ENCODE measurements around the gene FTHL17. TPM values are rescaled to one million over a fixed set of nuclear protein-coding genes. Genes with fewer than 3 reads are reported as not detected.

The FTHL17 gene
- polyA plus RNA-seq, result not detected

- Mint-ChIP-seq H3K27ac (no peak within 1 kb of the TSS), H3K36me3 (no peaks in the 10 kb centered on the region), H3K4me1 (no peaks in the 10 kb centered on the region), H3K27me3 (ENCODE audit: low read depth in 3 of 3) (peaks cover 0 to 6% (median 1%) of the 10 kb centered on the region in 3 donors), H3K4me3 (no peak within 1 kb of the TSS), H3K9me3 (peaks cover 0 to 10% (median 1%) of the 10 kb centered on the region in 6 donors)
- DNase-seq, result no peak
These were observed at the start of gene FTHL17 for GRCh38 chrX:31071725-31072124. Gene FTHL17 (minus strand): TSS chrX:31072041. CDS start chrX:31071953, 88 bp downstream.

GRCh38 chrX:31117266-31117665 lies 45.4 kb upstream of the FTHL17 start:
- no peak for DNase-seq
- Mint-ChIP-seq H3K4me3 (no peak overlapping the region), H3K36me3 (no peaks in the 10 kb centered on the region), H3K27me3 (ENCODE audit: low read depth in 3 of 3) (peaks cover 2 to 4% (median 2%) of the 10 kb centered on the region in 3 donors), H3K9me3 (peaks cover 0 to 3% (median 0%) of the 10 kb centered on the region in 6 donors), H3K27ac (no peak overlapping the region), H3K4me1 (no peaks in the 10 kb centered on the region)

- H3K27me3 Mint-ChIP-seq (ENCODE audit: low read depth in 3 of 3), result peaks cover 2 to 4% (median 4%) of the 10 kb centered on the region in 3 donors
- H3K27ac Mint-ChIP-seq, result no peak overlapping the region
These were observed 43.6 kb upstream of the FTHL17 start for GRCh38 chrX:31115398-31115797.

GRCh38 chrX:31114858-31115257 lies 43.0 kb upstream of the FTHL17 start:
- H3K4me1 Mint-ChIP-seq, result no peaks in the 10 kb centered on the region
- H3K27ac Mint-ChIP-seq, result no peak overlapping the region
- H3K36me3 Mint-ChIP-seq, result no peaks in the 10 kb centered on the region
- peaks cover 0 to 3% (median 0%) of the 10 kb centered on the region in 6 donors for H3K9me3 Mint-ChIP-seq
- peaks cover 2 to 4% (median 4%) of the 10 kb centered on the region in 3 donors for H3K27me3 Mint-ChIP-seq (ENCODE audit: low read depth in 3 of 3)
- no peak overlapping the region for H3K4me3 Mint-ChIP-seq
- no peak for DNase-seq

More at GRCh38 chrX:31115398-31115797, 43.6 kb upstream of the FTHL17 start:
- Mint-ChIP-seq H3K9me3 (peaks cover 0 to 3% (median 0%) of the 10 kb centered on the region in 6 donors), H3K4me1 (no peaks in the 10 kb centered on the region), H3K4me3 (no peak overlapping the region), H3K36me3 (no peaks in the 10 kb centered on the region)
- DNase-seq, result no peak

- no peak overlapping the region for H3K27ac Mint-ChIP-seq
- H3K36me3 Mint-ChIP-seq, result no peaks in the 10 kb centered on the region
- H3K4me3 Mint-ChIP-seq, result no peak overlapping the region
- peaks cover 2 to 4% (median 4%) of the 10 kb centered on the region in 3 donors for H3K27me3 Mint-ChIP-seq (ENCODE audit: low read depth in 3 of 3)
- H3K4me1 Mint-ChIP-seq, result no peaks in the 10 kb centered on the region
- DNase-seq, result no peak
- peaks cover 0 to 3% (median 0%) of the 10 kb centered on the region in 6 donors for H3K9me3 Mint-ChIP-seq
These were observed 40.6 kb upstream of the FTHL17 start for GRCh38 chrX:31112226-31112999.

- Mint-ChIP-seq H3K4me3 (no peak overlapping the region), H3K4me1 (no peaks in the 10 kb centered on the region)
These were observed 38.8 kb upstream of the FTHL17 start for GRCh38 chrX:31110657-31111056.

GRCh38 chrX:31099536-31100090 lies 27.8 kb upstream of the FTHL17 start:
- DNase-seq, result no peak
- Mint-ChIP-seq H3K36me3 (no peaks in the 10 kb centered on the region), H3K4me1 (no peaks in the 10 kb centered on the region), H3K27ac (no peak overlapping the region), H3K9me3 (peaks cover 0 to 2% (median 0%) of the 10 kb centered on the region in 6 donors), H3K4me3 (no peak overlapping the region), H3K27me3 (ENCODE audit: low read depth in 3 of 3) (peaks cover 1 to 7% (median 3%) of the 10 kb centered on the region in 3 donors)

More at GRCh38 chrX:31110657-31111056, 38.8 kb upstream of the FTHL17 start:
- H3K9me3 Mint-ChIP-seq, result peaks cover 0 to 3% (median 0%) of the 10 kb centered on the region in 6 donors
- no peak for DNase-seq
- H3K27me3 Mint-ChIP-seq (ENCODE audit: low read depth in 3 of 3), result peaks cover 2 to 4% (median 3%) of the 10 kb centered on the region in 3 donors
- H3K27ac Mint-ChIP-seq, result no peak overlapping the region
- no peaks in the 10 kb centered on the region for H3K36me3 Mint-ChIP-seq

GRCh38 chrX:31098079-31098478 lies 26.2 kb upstream of the FTHL17 start:
- H3K4me3 Mint-ChIP-seq, result no peak overlapping the region
- H3K4me1 Mint-ChIP-seq, result no peaks in the 10 kb centered on the region
- H3K27me3 Mint-ChIP-seq (ENCODE audit: low read depth in 3 of 3), result peaks cover 0 to 7% (median 0%) of the 10 kb centered on the region in 3 donors
- H3K9me3 Mint-ChIP-seq, result peaks cover 0 to 2% (median 0%) of the 10 kb centered on the region in 6 donors
- no peaks in the 10 kb centered on the region for H3K36me3 Mint-ChIP-seq
- no peak overlapping the region for H3K27ac Mint-ChIP-seq
- DNase-seq, result no peak

GRCh38 chrX:31093639-31093975 lies 21.8 kb upstream of the FTHL17 start:
- no peak for DNase-seq
- Mint-ChIP-seq H3K4me3 (no peak overlapping the region), H3K27ac (no peak overlapping the region), H3K9me3 (peaks cover 0 to 2% (median 0%) of the 10 kb centered on the region in 6 donors), H3K27me3 (ENCODE audit: low read depth in 3 of 3) (peaks cover 0 to 2% (median 2%) of the 10 kb centered on the region in 3 donors), H3K4me1 (no peaks in the 10 kb centered on the region), H3K36me3 (no peaks in the 10 kb centered on the region)

- H3K27ac Mint-ChIP-seq, result no peak overlapping the region
- H3K9me3 Mint-ChIP-seq, result peaks cover 0 to 2% (median 0%) of the 10 kb centered on the region in 6 donors
- no peak overlapping the region for H3K4me3 Mint-ChIP-seq
- H3K4me1 Mint-ChIP-seq, result no peaks in the 10 kb centered on the region
- H3K36me3 Mint-ChIP-seq, result no peaks in the 10 kb centered on the region
- H3K27me3 Mint-ChIP-seq (ENCODE audit: low read depth in 3 of 3), result peaks cover 0 to 2% (median 2%) of the 10 kb centered on the region in 3 donors
- no peak for DNase-seq
These were observed 21.3 kb upstream of the FTHL17 start for GRCh38 chrX:31092970-31093638.

GRCh38 chrX:31092476-31092875 lies 20.6 kb upstream of the FTHL17 start:
- DNase-seq, result no peak
- H3K4me3 Mint-ChIP-seq, result no peak overlapping the region
- no peaks in the 10 kb centered on the region for H3K4me1 Mint-ChIP-seq
- no peak overlapping the region for H3K27ac Mint-ChIP-seq
- peaks cover 0 to 2% (median 2%) of the 10 kb centered on the region in 3 donors for H3K27me3 Mint-ChIP-seq (ENCODE audit: low read depth in 3 of 3)
- peaks cover 0 to 2% (median 0%) of the 10 kb centered on the region in 6 donors for H3K9me3 Mint-ChIP-seq
- H3K36me3 Mint-ChIP-seq, result no peaks in the 10 kb centered on the region

GRCh38 chrX:31091819-31092218 lies 20.0 kb upstream of the FTHL17 start:
- Mint-ChIP-seq H3K27ac (no peak overlapping the region), H3K4me1 (no peaks in the 10 kb centered on the region), H3K4me3 (no peak overlapping the region), H3K36me3 (no peaks in the 10 kb centered on the region), H3K27me3 (ENCODE audit: low read depth in 3 of 3) (peaks cover 0 to 3% (median 2%) of the 10 kb centered on the region in 3 donors), H3K9me3 (peaks cover 0 to 2% (median 0%) of the 10 kb centered on the region in 6 donors)
- no peak for DNase-seq

- H3K9me3 Mint-ChIP-seq, result peaks cover 0 to 10% (median 1%) of the 10 kb centered on the region in 6 donors
- no peak for DNase-seq
- H3K27ac Mint-ChIP-seq, result no peak overlapping the region
- H3K36me3 Mint-ChIP-seq, result no peaks in the 10 kb centered on the region
- H3K27me3 Mint-ChIP-seq (ENCODE audit: low read depth in 3 of 3), result peaks cover 0 to 6% (median 1%) of the 10 kb centered on the region in 3 donors
- H3K4me1 Mint-ChIP-seq, result no peaks in the 10 kb centered on the region
- H3K4me3 Mint-ChIP-seq, result no peak overlapping the region
These were observed 2.7 kb upstream of the FTHL17 start for GRCh38 chrX:31074522-31074921.

- H3K9me3 Mint-ChIP-seq, result peaks cover 0 to 10% (median 1%) of the 10 kb centered on the region in 6 donors
- no peak overlapping the region for H3K27ac Mint-ChIP-seq
- peaks cover 0 to 6% (median 1%) of the 10 kb centered on the region in 3 donors for H3K27me3 Mint-ChIP-seq (ENCODE audit: low read depth in 3 of 3)
- H3K4me3 Mint-ChIP-seq, result no peak overlapping the region
- H3K4me1 Mint-ChIP-seq, result no peaks in the 10 kb centered on the region
- no peak for DNase-seq
- H3K36me3 Mint-ChIP-seq, result no peaks in the 10 kb centered on the region
These were observed 579 bp downstream of the FTHL17 start for GRCh38 chrX:31071262-31071661.

Measured in immature natural killer cell (primary cell).